Activated CD8-positive, alpha-beta T cell treated with anti-CD3 and anti-CD28 coated beads for 36 hours (primary cell): ENCODE results near the gene KLF7. TPM values are rescaled to one million over a fixed set of nuclear protein-coding genes. Genes with fewer than 3 reads are reported as not detected.

Experiments used
- ATAC-seq: fragments of 200-7000 bp; cut with Tn5 transposase; one replicate; pipeline ENCODE4 v1.10.0; 2021; ENCODE audit warnings: mild to moderate bottlenecking, moderate library complexity
- CTCF ChIA-PET: fragments of 350-600 bp; sonication (Branson Sonifier 250); formaldehyde crosslinking; loops from one replicate; lab custom pipeline; 2021; ENCODE audit warnings: antibody characterized with exemption; lab: Charles Lee
- POLR2A ChIA-PET: fragments of 350-600 bp; sonication (Branson Sonifier 250); formaldehyde crosslinking; loops from one replicate; lab custom pipeline; 2021; ENCODE audit warnings: antibody characterized with exemption; lab: Charles Lee
- DNase-seq: peaks from one replicate; pipeline ENCODE4 v3.0.0-alpha.2; 2020
- H3K27ac Mint-ChIP-seq: one replicate; pipeline ENCODE4 v1.8.0; 2021; ENCODE audit warnings: mild to moderate bottlenecking, mixed read lengths
- H3K27me3 Mint-ChIP-seq: one replicate; pipeline ENCODE4 v1.8.0; 2021; ENCODE audit warnings: mixed read lengths
- H3K36me3 Mint-ChIP-seq: one replicate; pipeline ENCODE4 v1.8.0; 2021; ENCODE audit warnings: low read depth, mixed read lengths
- H3K4me1 Mint-ChIP-seq: one replicate; pipeline ENCODE4 v1.8.0; 2021; ENCODE audit warnings: low read depth, mixed read lengths
- H3K4me3 Mint-ChIP-seq: one replicate; pipeline ENCODE4 v1.8.0; 2021; ENCODE audit warnings: mild to moderate bottlenecking, moderate library complexity, mixed read lengths
- H3K9me3 Mint-ChIP-seq: one replicate; pipeline ENCODE4 v1.8.0; 2021; ENCODE audit warnings: mixed read lengths
- intact Hi-C: fragments of 100-400 bp; cut with micrococcal nuclease; formaldehyde crosslinking; loops from one replicate; pipeline ENCODE4 v1.10.0; 2022
- total RNA-seq, 2 experiments: library from RNA; stranded (reverse); gene quantifications; one replicate each; pipeline ENCODE4 v1.2.3, GENCODE V29; 2021
- TF ChIP-seq, protein P1 (sequence below): fragments of 200-600 bp; IDR thresholded peaks from one replicate; pipeline ENCODE4 v1.8.0; 2022; ENCODE audit warnings: antibody characterized with exemption, mild to moderate bottlenecking

Gene KLF7
- total RNA-seq, 2 experiments from 2014 or later = 9.8 to 10.0 TPM

DNA sequence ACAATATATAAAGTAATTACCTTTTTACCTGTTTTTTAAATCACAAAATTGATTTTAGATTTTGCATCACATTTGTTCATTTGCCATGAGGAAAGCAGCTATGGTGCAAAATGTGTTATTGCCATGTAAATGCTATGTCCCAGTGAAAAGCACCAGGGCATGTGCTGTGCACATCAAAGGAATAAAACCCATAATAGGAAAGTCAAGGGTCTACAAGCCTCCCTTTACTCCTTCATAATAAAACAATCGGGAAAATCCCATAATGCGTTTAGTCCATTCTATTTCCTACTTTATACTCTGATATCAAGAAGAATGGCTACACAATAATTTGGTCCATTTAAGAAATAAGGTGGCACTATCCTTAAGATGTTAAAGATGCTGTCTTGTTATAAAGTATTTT, 53.0 kb downstream of the KLF7 start:
- DNase-seq (no peak), ATAC-seq (no peak)
- ChIA-PET POLR2A (interaction anchor here (1.0 kb wide), 1 partner anchor 9 kb away, joined by 3 read pairs; no protein-coding TSS in a partner anchor), CTCF (no interaction called here)
- Mint-ChIP-seq H3K36me3 (peaks cover 3% of the 10 kb centered on the region), H3K4me3 (no peak overlapping the region), H3K9me3 (no peaks in the 10 kb centered on the region), H3K27ac (no peak overlapping the region), H3K4me1 (peaks cover 26% of the 10 kb centered on the region), H3K27me3 (no peaks in the 10 kb centered on the region)
- intact Hi-C loops = no loop called here
- TF ChIP-seq, protein P1, sequence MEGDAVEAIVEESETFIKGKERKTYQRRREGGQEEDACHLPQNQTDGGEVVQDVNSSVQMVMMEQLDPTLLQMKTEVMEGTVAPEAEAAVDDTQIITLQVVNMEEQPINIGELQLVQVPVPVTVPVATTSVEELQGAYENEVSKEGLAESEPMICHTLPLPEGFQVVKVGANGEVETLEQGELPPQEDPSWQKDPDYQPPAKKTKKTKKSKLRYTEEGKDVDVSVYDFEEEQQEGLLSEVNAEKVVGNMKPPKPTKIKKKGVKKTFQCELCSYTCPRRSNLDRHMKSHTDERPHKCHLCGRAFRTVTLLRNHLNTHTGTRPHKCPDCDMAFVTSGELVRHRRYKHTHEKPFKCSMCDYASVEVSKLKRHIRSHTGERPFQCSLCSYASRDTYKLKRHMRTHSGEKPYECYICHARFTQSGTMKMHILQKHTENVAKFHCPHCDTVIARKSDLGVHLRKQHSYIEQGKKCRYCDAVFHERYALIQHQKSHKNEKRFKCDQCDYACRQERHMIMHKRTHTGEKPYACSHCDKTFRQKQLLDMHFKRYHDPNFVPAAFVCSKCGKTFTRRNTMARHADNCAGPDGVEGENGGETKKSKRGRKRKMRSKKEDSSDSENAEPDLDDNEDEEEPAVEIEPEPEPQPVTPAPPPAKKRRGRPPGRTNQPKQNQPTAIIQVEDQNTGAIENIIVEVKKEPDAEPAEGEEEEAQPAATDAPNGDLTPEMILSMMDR = no peak

DNA sequence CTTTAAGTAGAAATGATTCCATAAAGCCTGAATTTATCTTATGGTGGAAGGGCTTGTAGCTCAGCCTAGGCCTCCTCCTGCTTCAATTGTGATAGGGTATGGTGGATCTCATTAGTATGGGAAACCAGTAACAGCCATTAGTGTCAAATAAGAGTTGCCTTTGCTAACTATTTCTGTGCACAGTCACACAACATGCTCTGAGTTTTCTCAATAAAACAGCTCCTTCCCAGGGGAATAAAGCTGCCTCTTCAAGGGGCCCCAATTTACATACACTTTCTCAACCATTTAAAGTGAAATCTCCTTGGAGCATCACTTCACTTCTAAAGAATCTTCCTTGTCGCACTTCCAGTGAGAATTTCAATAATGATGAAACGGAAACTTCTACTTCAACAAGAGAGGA, 53.4 kb downstream of the KLF7 start:
- H3K27ac Mint-ChIP-seq = no peak overlapping the region
- intact Hi-C loops = no loop called here
- ATAC-seq (no peak), DNase-seq (no peak)
- POLR2A ChIA-PET = interaction anchor here (1.0 kb wide), 1 partner anchor 9 kb away, joined by 3 read pairs; no protein-coding TSS in a partner anchor
- peaks cover 30% of the 10 kb centered on the region for H3K4me1 Mint-ChIP-seq
- no peaks in the 10 kb centered on the region for H3K27me3 Mint-ChIP-seq
- CTCF ChIA-PET = interaction anchor here (0.7 kb wide), 1 partner anchor 39 kb away, joined by 3 read pairs; no protein-coding TSS in a partner anchor
- peaks cover 4% of the 10 kb centered on the region for H3K36me3 Mint-ChIP-seq
- TF ChIP-seq, protein P1 = no peak
- no peaks in the 10 kb centered on the region for H3K9me3 Mint-ChIP-seq
- H3K4me3 Mint-ChIP-seq = no peak overlapping the region

DNA sequence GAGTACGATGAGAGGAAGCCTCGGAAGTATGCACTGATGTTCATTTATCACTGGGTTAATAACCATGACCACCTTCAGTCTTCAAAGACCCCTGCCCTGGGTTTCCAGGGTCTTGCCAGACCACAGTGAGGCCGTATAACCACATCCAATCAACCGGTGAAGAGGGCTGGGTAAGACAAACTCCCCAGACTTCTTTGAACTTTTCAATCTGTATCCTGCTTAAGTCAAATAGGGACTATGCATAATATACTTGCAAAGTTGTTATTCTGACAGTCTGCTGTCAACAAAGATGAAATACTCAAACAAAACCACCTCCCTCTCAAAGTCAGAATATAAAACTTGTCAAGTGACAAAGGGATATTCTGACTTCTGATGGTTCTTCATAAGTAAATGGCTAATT, 54.0 kb downstream of the KLF7 start:
- Mint-ChIP-seq H3K9me3 (no peaks in the 10 kb centered on the region), H3K36me3 (peaks cover 10% of the 10 kb centered on the region), H3K27me3 (no peaks in the 10 kb centered on the region), H3K4me3 (no peak overlapping the region), H3K4me1 (peaks cover 32% of the 10 kb centered on the region), H3K27ac (no peak overlapping the region)
- ATAC-seq = no peak
- ChIA-PET POLR2A (no interaction called here), CTCF (interaction anchor here (0.7 kb wide), 1 partner anchor 38 kb away, joined by 3 read pairs; no protein-coding TSS in a partner anchor)
- TF ChIP-seq, protein P1 = no peak
- intact Hi-C loops = no loop called here
- DNase-seq = no peak

DNA sequence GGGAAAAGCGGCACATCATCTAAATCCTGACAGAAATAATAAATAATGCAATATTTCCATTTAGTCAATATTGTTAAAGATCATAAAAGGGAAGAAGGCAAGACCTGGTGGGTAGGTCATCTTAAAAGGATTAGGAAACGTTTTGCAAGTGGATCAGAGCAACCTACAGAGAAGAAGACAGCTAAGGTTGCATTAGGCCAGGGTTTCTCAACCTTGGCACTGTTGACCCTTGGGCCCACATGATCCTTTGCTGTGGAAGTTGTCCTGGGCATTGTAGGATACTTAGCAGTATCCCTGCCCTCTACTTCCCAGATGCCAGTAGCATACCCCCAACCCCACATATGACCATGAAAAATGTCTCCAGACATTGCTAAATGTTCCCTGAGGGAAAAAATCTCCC, 55.0 kb downstream of the KLF7 start:
- no peak for ATAC-seq

DNA sequence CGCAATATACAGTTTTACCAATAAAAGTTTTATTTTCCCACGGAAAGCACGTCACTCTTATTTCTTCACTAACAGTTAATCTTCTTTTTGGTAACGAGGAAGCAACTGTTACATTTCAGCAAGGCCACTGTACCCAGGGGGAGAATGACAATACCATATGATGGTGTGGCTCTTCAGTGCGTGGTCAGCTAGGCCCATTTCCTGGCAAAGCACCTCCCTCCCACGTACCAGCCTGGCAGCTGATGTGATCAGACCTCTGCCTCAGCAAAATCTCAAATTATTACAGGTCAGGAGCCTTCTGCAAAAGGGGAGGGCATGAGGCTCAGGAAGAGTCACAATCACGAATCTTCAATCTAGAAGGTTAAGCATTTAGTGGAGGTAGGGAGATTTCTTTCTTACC, 55.4 kb downstream of the KLF7 start:
- intact Hi-C loops = no loop called here
- ChIA-PET POLR2A (interaction anchor here (0.8 kb wide), 1 partner anchor 55 kb away, joined by 3 read pairs; no protein-coding TSS in a partner anchor), CTCF (interaction anchor here (0.8 kb wide), 1 partner anchor 24 kb away, joined by 3 read pairs; no protein-coding TSS in a partner anchor)
- Mint-ChIP-seq H3K27me3 (no peaks in the 10 kb centered on the region), H3K36me3 (peaks cover 12% of the 10 kb centered on the region), H3K4me1 (peaks cover 32% of the 10 kb centered on the region), H3K27ac (no peak overlapping the region), H3K9me3 (no peaks in the 10 kb centered on the region), H3K4me3 (no peak overlapping the region)
- ATAC-seq (no peak), DNase-seq (no peak)
- TF ChIP-seq, protein P1 = no peak

More for the DNA sequence above, 55.0 kb downstream of the KLF7 start:
- intact Hi-C loops = no loop called here
- H3K27ac Mint-ChIP-seq = no peak overlapping the region
- H3K4me1 Mint-ChIP-seq = peaks cover 32% of the 10 kb centered on the region
- ChIA-PET POLR2A (no interaction called here), CTCF (interaction anchor here (0.7 kb wide), 1 partner anchor 9 kb away, joined by 3 read pairs; no protein-coding TSS in a partner anchor)
- peaks cover 10% of the 10 kb centered on the region for H3K36me3 Mint-ChIP-seq
- H3K4me3 Mint-ChIP-seq = no peak overlapping the region
- TF ChIP-seq, protein P1 = no peak
- H3K9me3 Mint-ChIP-seq = no peaks in the 10 kb centered on the region
- DNase-seq = no peak
- no peaks in the 10 kb centered on the region for H3K27me3 Mint-ChIP-seq
